BJ (cell line): Measurements from ENCODE around the gene STYXL2. TPM values are rescaled to one million over a fixed set of nuclear protein-coding genes. Genes with fewer than 3 reads are reported as not detected.

Experiments used
- CTCF ChIA-PET: fragments of 350-600 bp; formaldehyde crosslinking; extraction: SDS; loops from one replicate; lab custom pipeline; 2021; ENCODE audit warnings: antibody characterized with exemption, inconsistent platforms; lab: Yijun Ruan, JAX
- POLR2A ChIA-PET: fragments of 300-600 bp; sonication (Branson Sonifier 250); formaldehyde crosslinking; extraction: SDS; loops from one replicate; lab custom pipeline; 2021; ENCODE audit warnings: antibody characterized with exemption; lab: Charles Lee
- DNase-seq: peaks from one replicate; pipeline ENCODE4 v3.0.0-alpha.2; 2011; ENCODE audit warnings: low read depth
- H3K27me3 ChIP-seq: 2 replicates; pipeline ENCODE4 v1.6.0; 2011; ENCODE audit warnings: low read length; ENCODE audit not compliant: control insufficient read depth, insufficient read depth
- H3K36me3 ChIP-seq: 2 replicates; pipeline ENCODE4 v1.5.1; 2011; ENCODE audit warnings: low read length; ENCODE audit not compliant: control insufficient read depth, insufficient read depth
- H3K4me3 ChIP-seq: 2 replicates; pipeline ENCODE4 v1.5.1; 2011; ENCODE audit warnings: low read depth, mild to moderate bottlenecking, control low read depth, low read length
- CTCF ChIP-seq: IDR thresholded peaks from 2 replicates; pipeline ENCODE4 v1.5.1; 2011; ENCODE audit warnings: low read depth, mild to moderate bottlenecking, control low read depth, inconsistent platforms, low read length, moderate library complexity; ENCODE audit not compliant: insufficient read depth
- polyA plus RNA-seq: library from polyadenylated mRNA; depleted of rRNA; stranded (reverse); fragments of >200 nt; gene quantifications from 2 replicates; pipeline ENCODE4 v1.2.3, GENCODE V29; 2011

STYXL2 gene
- polyA plus RNA-seq, 1 experiment = not detected

GRCh38 chr1:167105271-167106118 is 11.6 kb downstream of the STYXL2 start:
- Histone ChIP-seq H3K27me3 (0 out of 2 replicates have a peak, but pooled peaks cover 1% of the 10 kb centered on the region), H3K4me3 (no peak overlapping the region), H3K36me3 (no peaks in the 10 kb centered on the region)
- no peak for DNase-seq
- TF ChIP-seq CTCF = no peak
- ChIA-PET POLR2A (no interaction called here), CTCF (no interaction called here)

- TF ChIP-seq CTCF = no peak
- DNase-seq = no peak
- H3K36me3 ChIP-seq = no peaks in the 10 kb centered on the region
- CTCF ChIA-PET = no interaction called here
- H3K4me3 ChIP-seq = no peak overlapping the region
- H3K27me3 ChIP-seq = 0 out of 2 replicates have a peak, but pooled peaks cover 1% of the 10 kb centered on the region
- POLR2A ChIA-PET = no interaction called here
Observed at GRCh38 chr1:167106119-167106461, 12.2 kb downstream of the STYXL2 start.

- no peak for DNase-seq
- Histone ChIP-seq H3K27me3 (peaks cover 1% of the 10 kb centered on the region; the same call in 1 of the 2 replicates), H3K36me3 (no peaks in the 10 kb centered on the region), H3K4me3 (no peak overlapping the region)
- POLR2A ChIA-PET = no interaction called here
- CTCF ChIA-PET = no interaction called here
- no peak for TF ChIP-seq CTCF
Observed at GRCh38 chr1:167107456-167107855, 13.6 kb downstream of the STYXL2 start.

GRCh38 chr1:167109125-167109524 is 15.2 kb downstream of the STYXL2 start:
- no peak for TF ChIP-seq CTCF
- CTCF ChIA-PET = interaction anchor here (1.2 kb wide), 1 partner anchor 15 kb away, joined by 6 read pairs; no protein-coding TSS in a partner anchor
- Histone ChIP-seq H3K4me3 (no peak overlapping the region), H3K36me3 (no peaks in the 10 kb centered on the region), H3K27me3 (peaks cover 1% of the 10 kb centered on the region; the same call in 1 of the 2 replicates)
- DNase-seq = no peak
- POLR2A ChIA-PET = no interaction called here

- no peak for TF ChIP-seq CTCF
- POLR2A ChIA-PET = no interaction called here
- CTCF ChIA-PET = no interaction called here
- no peak for DNase-seq
- no peaks in the 10 kb centered on the region for H3K36me3 ChIP-seq
- no peak overlapping the region for H3K4me3 ChIP-seq
- no peaks in the 10 kb centered on the region; the same call in 1 of the 2 replicates for H3K27me3 ChIP-seq
Observed at GRCh38 chr1:167110586-167110985, 16.7 kb downstream of the STYXL2 start.
